ENCODE results near the gene FBXO3.
"Not testable (repeated sequence)": the region's sequence is repeated elsewhere in the genome, so short reads cannot be mapped to it uniquely, and the experiment has no call there.

The FBXO3 gene

DNA sequence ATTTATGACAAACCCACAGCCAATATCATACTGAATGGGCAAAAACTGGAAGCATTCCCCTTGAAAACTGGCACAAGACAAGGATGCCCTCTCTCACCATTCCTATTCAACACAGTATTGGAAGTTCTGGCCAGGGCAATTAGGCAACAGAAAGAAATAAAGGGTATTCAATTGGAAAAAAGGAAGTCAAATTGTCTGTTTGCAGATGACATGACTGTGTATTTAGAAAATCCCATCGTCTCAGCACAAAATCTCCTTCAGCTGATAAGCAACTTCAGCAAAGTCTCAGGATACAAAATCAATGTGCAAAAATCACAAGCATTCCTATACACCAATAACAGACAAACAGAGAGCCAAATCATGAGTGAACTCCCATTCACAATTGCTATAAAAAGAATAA lies 46.8 kb downstream of the FBXO3 start:
- not testable (repeated sequence) for H2AFZ ChIP-seq (ENCODE audit: low read length, unreplicated experiment); H3K27me3 ChIP-seq (ENCODE audit: insufficient read depth, low read length); H3K4me3 ChIP-seq (ENCODE audit: low read depth, low read length)
- H3K4me1 ChIP-seq (ENCODE audit: control insufficient read depth, insufficient read depth, low read length, unreplicated experiment), result peaks cover 60% of the 10 kb centered on the region
- H3K27ac ChIP-seq (ENCODE audit: low read depth, low read length), result peak overlapping the region; percentile 53; the same call in 1 of the 2 replicates
- peaks cover 91% of the 10 kb centered on the region for H3K79me2 ChIP-seq (ENCODE audit: control insufficient read depth, insufficient read depth, low read length, unreplicated experiment)
- H3K36me3 ChIP-seq (ENCODE audit: insufficient read depth, low read length), result peaks cover 29% of the 10 kb centered on the region

DNA sequence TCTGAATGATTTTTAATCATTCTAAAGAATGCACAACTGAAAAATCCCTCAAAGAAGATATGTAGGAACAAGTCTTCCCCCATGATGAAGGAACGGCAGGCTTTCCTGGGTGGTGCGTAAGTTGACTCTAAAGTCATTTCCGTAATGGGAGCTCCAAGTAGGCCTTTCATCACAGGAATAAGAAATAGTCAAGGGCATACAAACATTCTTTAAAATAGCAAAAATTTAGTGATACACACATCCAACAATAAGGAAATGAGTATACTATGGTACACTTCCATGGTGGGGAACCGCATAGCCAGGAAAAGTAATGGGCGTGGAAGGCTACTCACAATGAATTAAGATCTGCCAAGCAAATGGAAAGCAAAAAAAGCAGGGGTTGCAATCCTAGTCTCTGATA lies 48.8 kb downstream of the FBXO3 start:
- peaks cover 91% of the 10 kb centered on the region for H3K79me2 ChIP-seq (ENCODE audit: control insufficient read depth, insufficient read depth, low read length, unreplicated experiment)

DNA sequence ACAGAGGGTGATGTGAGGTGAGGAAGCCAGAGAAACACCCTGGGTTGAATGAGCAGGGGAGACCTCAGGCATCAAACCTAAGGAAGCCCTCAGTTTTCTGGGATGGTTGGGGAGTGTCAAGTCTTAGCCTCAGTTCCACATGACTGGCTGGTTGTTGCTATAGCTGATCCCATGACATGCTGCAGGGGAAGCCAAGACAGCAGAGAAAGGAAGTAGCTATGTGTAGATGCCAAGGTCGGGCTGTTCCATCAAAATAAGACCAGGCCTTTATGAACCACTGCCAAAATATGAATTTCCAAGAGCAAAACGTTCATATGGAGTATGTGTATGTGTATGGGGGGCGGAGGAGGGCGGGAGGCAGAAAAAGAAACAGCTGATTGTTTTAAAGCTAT lies 49.7 kb downstream of the FBXO3 start:
- no peak overlapping the region for H2AFZ ChIP-seq (ENCODE audit: low read length, unreplicated experiment)
- peaks cover 90% of the 10 kb centered on the region for H3K79me2 ChIP-seq (ENCODE audit: control insufficient read depth, insufficient read depth, low read length, unreplicated experiment)
- H3K4me3 ChIP-seq (ENCODE audit: low read depth, low read length), result peak overlapping the region; percentile 54; the same call in 1 of the 2 replicates
- peaks cover 24% of the 10 kb centered on the region for H3K36me3 ChIP-seq (ENCODE audit: insufficient read depth, low read length)
- H3K27me3 ChIP-seq (ENCODE audit: insufficient read depth, low read length), result no peaks in the 10 kb centered on the region
- peaks cover 53% of the 10 kb centered on the region for H3K4me1 ChIP-seq (ENCODE audit: control insufficient read depth, insufficient read depth, low read length, unreplicated experiment)
- peak overlapping the region; percentile 100 for H3K27ac ChIP-seq (ENCODE audit: low read depth, low read length)

More for the DNA sequence above, 48.8 kb downstream of the FBXO3 start:
- peaks cover 59% of the 10 kb centered on the region for H3K4me1 ChIP-seq (ENCODE audit: control insufficient read depth, insufficient read depth, low read length, unreplicated experiment)
- no peaks in the 10 kb centered on the region for H3K27me3 ChIP-seq (ENCODE audit: insufficient read depth, low read length)
- H2AFZ ChIP-seq (ENCODE audit: low read length, unreplicated experiment), result no peak overlapping the region
- peak overlapping the region; percentile 54; the same call in 1 of the 2 replicates for H3K4me3 ChIP-seq (ENCODE audit: low read depth, low read length)
- H3K27ac ChIP-seq (ENCODE audit: low read depth, low read length), result peak overlapping the region; percentile 100
- H3K36me3 ChIP-seq (ENCODE audit: insufficient read depth, low read length), result peaks cover 25% of the 10 kb centered on the region

DNA sequence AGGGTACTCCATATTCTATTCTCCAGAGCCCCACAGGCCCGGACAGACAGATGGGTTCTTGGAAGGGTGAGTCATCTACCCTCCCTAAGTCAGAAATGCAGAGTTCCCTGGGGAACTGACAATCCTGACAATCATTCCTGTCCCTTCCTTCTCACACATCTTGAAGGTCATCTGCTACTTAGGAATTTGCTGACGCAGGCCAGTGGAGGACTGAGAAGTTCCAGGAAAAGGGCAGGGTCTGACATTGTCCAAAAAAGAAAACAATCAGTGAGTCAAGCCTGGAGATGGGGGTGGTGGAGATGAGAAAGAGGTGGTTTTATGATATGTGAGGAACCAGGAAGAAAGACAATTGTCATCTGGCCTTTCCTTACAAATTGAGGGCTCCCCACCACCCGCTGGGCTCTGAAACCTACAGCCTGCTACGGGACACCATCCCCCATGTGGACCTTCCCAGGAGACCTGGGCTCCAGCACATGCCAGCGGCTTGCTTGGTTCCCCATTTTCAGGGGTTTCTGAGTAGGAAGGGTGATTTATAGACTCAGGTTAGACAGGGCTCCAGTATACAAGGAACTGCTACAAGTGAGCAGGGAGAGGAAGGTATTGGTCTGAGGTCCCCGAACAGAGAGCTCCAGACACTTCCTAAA lies 51.0 kb downstream of the FBXO3 start:
- peak overlapping the region; percentile 54 for H3K4me3 ChIP-seq (ENCODE audit: low read depth, low read length)

DNA sequence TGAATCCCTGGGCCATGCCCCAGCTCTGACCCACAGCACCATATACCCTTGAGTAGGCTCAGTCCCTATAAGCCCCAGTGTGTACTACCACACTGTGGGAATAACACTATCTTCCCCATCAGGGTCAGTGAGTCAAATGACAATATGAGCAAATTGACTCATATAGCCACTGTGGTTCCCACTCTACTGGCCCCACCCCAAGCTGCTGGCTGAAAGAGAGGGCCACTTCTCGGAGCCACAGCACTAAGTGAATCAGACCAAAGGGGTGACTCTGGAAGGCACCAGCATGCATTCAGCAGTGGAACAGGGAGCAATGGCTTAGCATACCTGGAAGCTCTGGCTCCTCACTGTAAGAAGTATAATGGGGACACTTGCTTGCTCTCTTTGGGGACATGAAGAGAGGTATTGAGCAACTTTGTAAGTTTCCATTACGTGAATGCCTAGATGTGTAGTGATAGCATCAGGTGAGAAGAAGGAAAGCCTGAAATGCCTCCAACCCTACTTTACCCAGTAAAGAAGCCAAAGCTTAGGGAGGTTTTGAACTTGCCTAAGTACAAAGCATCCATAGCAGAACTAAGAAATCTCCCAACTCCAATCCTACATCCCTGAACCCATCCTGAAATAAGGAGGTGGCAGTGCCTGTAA lies 51.6 kb downstream of the FBXO3 start:
- peaks cover 53% of the 10 kb centered on the region for H3K4me1 ChIP-seq (ENCODE audit: control insufficient read depth, insufficient read depth, low read length, unreplicated experiment)
- peak overlapping the region; percentile 100 for H3K27ac ChIP-seq (ENCODE audit: low read depth, low read length)
- H3K79me2 ChIP-seq (ENCODE audit: control insufficient read depth, insufficient read depth, low read length, unreplicated experiment), result peaks cover 87% of the 10 kb centered on the region
- H3K36me3 ChIP-seq (ENCODE audit: insufficient read depth, low read length), result peaks cover 32% of the 10 kb centered on the region
- H2AFZ ChIP-seq (ENCODE audit: low read length, unreplicated experiment), result no peak overlapping the region
- no peaks in the 10 kb centered on the region for H3K27me3 ChIP-seq (ENCODE audit: insufficient read depth, low read length)
- peak overlapping the region; percentile 54 for H3K4me3 ChIP-seq (ENCODE audit: low read depth, low read length)

More for the DNA sequence above, 51.0 kb downstream of the FBXO3 start:
- Histone ChIP-seq H3K36me3 (ENCODE audit: insufficient read depth, low read length) (peaks cover 29% of the 10 kb centered on the region), H3K79me2 (ENCODE audit: control insufficient read depth, insufficient read depth, low read length, unreplicated experiment) (peaks cover 90% of the 10 kb centered on the region), H3K4me1 (ENCODE audit: control insufficient read depth, insufficient read depth, low read length, unreplicated experiment) (peaks cover 53% of the 10 kb centered on the region), H2AFZ (ENCODE audit: low read length, unreplicated experiment) (no peak overlapping the region), H3K27ac (ENCODE audit: low read depth, low read length) (peak overlapping the region; percentile 100), H3K27me3 (ENCODE audit: insufficient read depth, low read length) (no peaks in the 10 kb centered on the region)

DNA sequence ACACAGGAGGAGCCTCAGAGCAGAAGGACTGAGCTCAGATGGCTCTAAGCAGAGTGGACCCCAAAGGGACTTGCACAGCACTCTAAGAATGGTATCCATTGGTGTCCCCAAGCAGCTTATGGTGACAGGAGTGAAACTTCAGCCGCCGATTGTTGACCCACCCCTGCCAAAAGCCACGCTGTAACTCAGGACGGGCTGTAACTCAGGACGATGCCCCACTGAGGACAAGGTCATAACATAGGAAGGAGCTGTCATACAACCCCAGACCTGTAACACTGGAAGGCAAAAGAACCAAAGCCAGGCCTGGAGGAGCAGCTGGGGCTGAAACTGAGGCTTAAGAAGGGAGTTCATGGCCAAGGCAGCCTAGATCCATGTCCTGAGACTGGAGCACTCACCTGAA lies 52.3 kb downstream of the FBXO3 start:
- no peaks in the 10 kb centered on the region for H3K27me3 ChIP-seq (ENCODE audit: insufficient read depth, low read length)
- peak overlapping the region; percentile 32; the same call in 1 of the 2 replicates for H3K4me3 ChIP-seq (ENCODE audit: low read depth, low read length)
- H3K4me1 ChIP-seq (ENCODE audit: control insufficient read depth, insufficient read depth, low read length, unreplicated experiment), result peaks cover 61% of the 10 kb centered on the region
- peak overlapping the region; percentile 100 for H3K27ac ChIP-seq (ENCODE audit: low read depth, low read length)
- no peak overlapping the region for H2AFZ ChIP-seq (ENCODE audit: low read length, unreplicated experiment)
- H3K79me2 ChIP-seq (ENCODE audit: control insufficient read depth, insufficient read depth, low read length, unreplicated experiment), result peaks cover 91% of the 10 kb centered on the region
- H3K36me3 ChIP-seq (ENCODE audit: insufficient read depth, low read length), result peaks cover 38% of the 10 kb centered on the region

DNA sequence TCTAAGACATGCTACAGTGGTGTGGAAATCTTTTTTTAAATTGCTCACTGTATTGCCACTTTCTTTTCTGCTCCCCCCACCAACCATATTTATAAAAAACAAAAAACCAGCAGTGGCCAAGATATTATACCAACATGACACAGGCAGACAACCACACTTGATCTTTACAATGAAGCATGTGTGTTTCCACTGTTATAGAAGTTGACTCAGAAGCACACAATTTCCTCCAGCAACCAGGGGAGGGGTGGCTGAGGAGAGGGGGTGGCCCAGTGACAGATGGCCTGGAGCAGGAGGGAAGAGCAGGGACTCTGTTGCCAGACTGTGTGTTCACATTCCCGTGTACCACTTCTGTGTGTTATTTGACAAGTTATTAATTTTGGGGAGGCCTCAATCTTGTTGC lies 52.9 kb downstream of the FBXO3 start:
- Histone ChIP-seq H3K36me3 (ENCODE audit: insufficient read depth, low read length) (peaks cover 44% of the 10 kb centered on the region), H3K27ac (ENCODE audit: low read depth, low read length) (peak overlapping the region; percentile 100), H3K4me1 (ENCODE audit: control insufficient read depth, insufficient read depth, low read length, unreplicated experiment) (peaks cover 66% of the 10 kb centered on the region), H3K4me3 (ENCODE audit: low read depth, low read length) (peak overlapping the region; percentile 32), H3K27me3 (ENCODE audit: insufficient read depth, low read length) (no peaks in the 10 kb centered on the region), H2AFZ (ENCODE audit: low read length, unreplicated experiment) (no peak overlapping the region), H3K79me2 (ENCODE audit: control insufficient read depth, insufficient read depth, low read length, unreplicated experiment) (peaks cover 95% of the 10 kb centered on the region)

DNA sequence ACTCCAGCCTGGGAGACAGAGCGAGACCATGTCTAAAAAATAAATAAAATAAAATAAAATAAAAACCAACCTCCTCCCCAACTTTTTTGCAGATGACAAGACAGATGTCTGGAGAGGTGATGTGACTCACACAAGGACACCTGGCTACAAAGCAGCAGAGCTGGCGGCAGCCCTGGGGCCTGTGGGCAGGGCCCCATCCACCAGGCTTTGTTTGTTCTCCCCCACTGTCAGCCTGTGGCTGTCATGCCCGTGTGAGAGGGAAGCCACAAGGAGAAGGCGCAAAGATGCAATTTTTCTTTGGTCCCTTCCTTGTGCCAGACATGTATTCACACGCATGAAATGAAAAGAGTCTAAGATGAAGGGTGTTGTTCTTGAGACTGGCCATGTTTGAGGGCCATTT lies 54.7 kb downstream of the FBXO3 start:
- peaks cover 65% of the 10 kb centered on the region for H3K4me1 ChIP-seq (ENCODE audit: control insufficient read depth, insufficient read depth, low read length, unreplicated experiment)
- peak overlapping the region; percentile 40 for H3K27ac ChIP-seq (ENCODE audit: low read depth, low read length)
- no peak overlapping the region for H2AFZ ChIP-seq (ENCODE audit: low read length, unreplicated experiment)
- peaks cover 40% of the 10 kb centered on the region for H3K36me3 ChIP-seq (ENCODE audit: insufficient read depth, low read length)
- no peaks in the 10 kb centered on the region for H3K27me3 ChIP-seq (ENCODE audit: insufficient read depth, low read length)
- peaks cover 91% of the 10 kb centered on the region for H3K79me2 ChIP-seq (ENCODE audit: control insufficient read depth, insufficient read depth, low read length, unreplicated experiment)
- H3K4me3 ChIP-seq (ENCODE audit: low read depth, low read length), result no peak overlapping the region

DNA sequence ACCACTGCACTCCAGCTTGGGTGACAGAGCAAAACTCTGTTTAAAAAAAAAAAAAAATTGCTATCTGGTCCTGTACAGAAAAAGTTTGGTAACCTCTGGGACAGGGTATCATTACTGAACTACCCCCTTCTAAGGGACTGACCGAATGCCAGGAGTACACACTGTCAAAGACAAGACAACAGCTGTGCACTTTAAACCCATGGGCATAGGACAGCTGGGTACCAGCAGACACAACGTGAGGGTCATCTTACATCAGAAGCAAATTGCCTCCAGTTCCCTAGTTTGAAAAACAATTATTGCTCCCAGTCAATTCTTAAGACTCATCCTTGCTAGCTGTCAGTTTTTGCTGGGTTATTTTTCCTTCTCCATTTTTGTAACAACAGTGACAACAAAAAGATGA lies 55.9 kb downstream of the FBXO3 start:
- H3K36me3 ChIP-seq (ENCODE audit: insufficient read depth, low read length), result peaks cover 50% of the 10 kb centered on the region
- H3K27me3 ChIP-seq (ENCODE audit: insufficient read depth, low read length), result no peaks in the 10 kb centered on the region
- no peak overlapping the region for H3K4me3 ChIP-seq (ENCODE audit: low read depth, low read length)
- H3K4me1 ChIP-seq (ENCODE audit: control insufficient read depth, insufficient read depth, low read length, unreplicated experiment), result peaks cover 55% of the 10 kb centered on the region
- peak overlapping the region; percentile 51 for H3K27ac ChIP-seq (ENCODE audit: low read depth, low read length)
- H2AFZ ChIP-seq (ENCODE audit: low read length, unreplicated experiment), result no peak overlapping the region
- peaks cover 89% of the 10 kb centered on the region for H3K79me2 ChIP-seq (ENCODE audit: control insufficient read depth, insufficient read depth, low read length, unreplicated experiment)

DNA sequence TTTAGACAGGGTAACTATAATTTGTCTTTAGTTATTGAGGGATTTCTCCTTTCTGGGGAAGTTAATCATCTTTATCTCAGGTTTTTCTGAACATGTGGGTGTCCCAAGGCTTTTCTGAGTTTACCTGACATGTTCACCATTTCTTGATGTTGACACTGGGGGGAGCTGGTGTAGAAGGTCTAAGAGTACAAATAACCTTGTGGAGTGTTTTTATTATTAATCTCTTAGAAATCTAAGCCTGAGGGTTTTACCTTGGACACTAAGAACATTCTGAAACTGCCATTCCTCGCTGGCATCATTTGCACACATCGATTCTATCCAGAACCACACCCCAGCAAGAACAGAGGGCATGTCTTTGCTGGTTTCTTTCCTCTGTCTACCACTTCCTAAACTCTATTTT lies 58.1 kb downstream of the FBXO3 start:
- peak overlapping the region; percentile 57 for H3K27ac ChIP-seq (ENCODE audit: low read depth, low read length)
- no peaks in the 10 kb centered on the region for H3K27me3 ChIP-seq (ENCODE audit: insufficient read depth, low read length)
- no peak overlapping the region for H3K4me3 ChIP-seq (ENCODE audit: low read depth, low read length)
- peaks cover 87% of the 10 kb centered on the region for H3K79me2 ChIP-seq (ENCODE audit: control insufficient read depth, insufficient read depth, low read length, unreplicated experiment)
- no peak overlapping the region for H2AFZ ChIP-seq (ENCODE audit: low read length, unreplicated experiment)
- peaks cover 64% of the 10 kb centered on the region for H3K36me3 ChIP-seq (ENCODE audit: insufficient read depth, low read length)
- H3K4me1 ChIP-seq (ENCODE audit: control insufficient read depth, insufficient read depth, low read length, unreplicated experiment), result peaks cover 47% of the 10 kb centered on the region

DNA sequence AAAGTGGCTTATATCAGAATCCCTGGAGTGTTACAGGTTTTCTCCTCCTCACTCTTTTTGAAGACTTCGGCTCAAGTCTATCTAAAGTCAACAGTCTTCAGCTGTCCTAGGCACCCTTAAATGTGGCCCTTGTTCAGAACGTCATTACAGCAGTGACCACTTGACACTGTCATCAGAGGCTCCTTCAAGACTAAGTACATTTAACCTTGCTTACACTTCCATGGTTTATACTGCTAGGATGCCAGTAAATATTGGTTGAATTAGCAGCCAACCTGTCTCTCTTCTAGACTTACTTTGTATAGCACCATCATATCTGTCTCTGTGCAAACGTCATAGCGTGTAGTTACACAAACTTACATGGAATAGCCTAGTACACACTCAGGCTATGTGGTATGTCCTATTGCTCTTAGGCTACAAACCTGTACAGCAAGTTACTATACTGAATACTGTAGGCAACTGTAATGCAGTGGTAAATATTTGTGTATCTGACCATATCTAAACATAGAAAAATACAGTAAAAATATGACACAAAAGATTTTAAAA lies 60.4 kb downstream of the FBXO3 start:
- Histone ChIP-seq H3K27me3 (ENCODE audit: insufficient read depth, low read length) (no peaks in the 10 kb centered on the region), H3K36me3 (ENCODE audit: insufficient read depth, low read length) (peaks cover 62% of the 10 kb centered on the region), H3K27ac (ENCODE audit: low read depth, low read length) (peak overlapping the region; percentile 39), H2AFZ (ENCODE audit: low read length, unreplicated experiment) (no peak overlapping the region), H3K79me2 (ENCODE audit: control insufficient read depth, insufficient read depth, low read length, unreplicated experiment) (peaks cover 83% of the 10 kb centered on the region), H3K4me3 (ENCODE audit: low read depth, low read length) (no peak overlapping the region), H3K4me1 (ENCODE audit: control insufficient read depth, insufficient read depth, low read length, unreplicated experiment) (peaks cover 56% of the 10 kb centered on the region)
